ENCODE results near the gene ZDHHC3. TPM values are rescaled to one million over a fixed set of nuclear protein-coding genes. Genes with fewer than 3 reads are reported as not detected.
"Not testable (repeated sequence)": the region's sequence is repeated elsewhere in the genome, so short reads cannot be mapped to it uniquely, and the experiment has no call there.

The ZDHHC3 gene
- total and polyA plus RNA-seq, 4 donors, result 15.4 to 43.0 (median 24.4) TPM

GRCh38 chr3:44988073-44988472, 12.1 kb upstream of the ZDHHC3 start:
- H3K9ac ChIP-seq (ENCODE audit: low read depth in 1 of 2, low read length in 2 of 2), result no peak overlapping the region
- H3K9me3 ChIP-seq (ENCODE audit: control insufficient read depth in 4 of 4, low read length in 3 of 4), result no peaks in the 10 kb centered on the region
- peaks cover 3 to 26% (median 12%) of the 10 kb centered on the region in 4 donors for H3K36me3 ChIP-seq (ENCODE audit: control insufficient read depth in 4 of 4, insufficient read depth in 3 of 4, low read depth in 1 of 4, low read length in 3 of 4)
- no peak overlapping the region for H3K4me3 ChIP-seq (ENCODE audit: low read depth in 1 of 3, low read length in 3 of 3)
- no peaks in the 10 kb centered on the region for H3K27me3 ChIP-seq (ENCODE audit: control insufficient read depth in 4 of 4, insufficient read depth in 4 of 4, low read length in 3 of 4)
- 92% methylated on average over 2 of the region's 2 CpGs for WGBS
- H3K4me1 ChIP-seq (ENCODE audit: control insufficient read depth in 4 of 4, insufficient read depth in 4 of 4, low read length in 3 of 4), result peaks cover 0 to 2% (median 1%) of the 10 kb centered on the region in 4 donors
- no peak for DNase-seq (ENCODE audit: low spot score)
- H3K27ac ChIP-seq (ENCODE audit: low read depth in 1 of 2, low read length in 2 of 2), result no peak overlapping the region
- TF ChIP-seq YY1 (IDR thresholded peaks at IDR 0.05) (no peak), RAD21 (IDR thresholded peaks at IDR 0.05) (peak; percentile 26 to 41)
- TF ChIP-seq, protein P1, sequence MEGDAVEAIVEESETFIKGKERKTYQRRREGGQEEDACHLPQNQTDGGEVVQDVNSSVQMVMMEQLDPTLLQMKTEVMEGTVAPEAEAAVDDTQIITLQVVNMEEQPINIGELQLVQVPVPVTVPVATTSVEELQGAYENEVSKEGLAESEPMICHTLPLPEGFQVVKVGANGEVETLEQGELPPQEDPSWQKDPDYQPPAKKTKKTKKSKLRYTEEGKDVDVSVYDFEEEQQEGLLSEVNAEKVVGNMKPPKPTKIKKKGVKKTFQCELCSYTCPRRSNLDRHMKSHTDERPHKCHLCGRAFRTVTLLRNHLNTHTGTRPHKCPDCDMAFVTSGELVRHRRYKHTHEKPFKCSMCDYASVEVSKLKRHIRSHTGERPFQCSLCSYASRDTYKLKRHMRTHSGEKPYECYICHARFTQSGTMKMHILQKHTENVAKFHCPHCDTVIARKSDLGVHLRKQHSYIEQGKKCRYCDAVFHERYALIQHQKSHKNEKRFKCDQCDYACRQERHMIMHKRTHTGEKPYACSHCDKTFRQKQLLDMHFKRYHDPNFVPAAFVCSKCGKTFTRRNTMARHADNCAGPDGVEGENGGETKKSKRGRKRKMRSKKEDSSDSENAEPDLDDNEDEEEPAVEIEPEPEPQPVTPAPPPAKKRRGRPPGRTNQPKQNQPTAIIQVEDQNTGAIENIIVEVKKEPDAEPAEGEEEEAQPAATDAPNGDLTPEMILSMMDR (IDR thresholded peaks at IDR 0.05; ENCODE audit: low read depth, low read length, missing input control), result peak; percentile 38

GRCh38 chr3:44987332-44987731, 11.4 kb upstream of the ZDHHC3 start:
- peaks cover 3 to 8% (median 6%) of the 10 kb centered on the region in 4 donors for H3K4me1 ChIP-seq (ENCODE audit: control insufficient read depth in 4 of 4, insufficient read depth in 4 of 4, low read length in 3 of 4)
- no peak overlapping the region for H3K4me3 ChIP-seq (ENCODE audit: low read depth in 1 of 3, low read length in 3 of 3)
- TF ChIP-seq HNF4G (IDR thresholded peaks at IDR 0.05) (no peak), NR2F2 (IDR thresholded peaks at IDR 0.05) (no peak), GABPA (IDR thresholded peaks at IDR 0.05 in 1 of 2, conservative IDR thresholded peaks at IDR 0.05 in 1 of 2) (no peak), SP1 (IDR thresholded peaks at IDR 0.05) (no peak), FOXA2 (IDR thresholded peaks at IDR 0.05) (no peak), RXRA (IDR thresholded peaks at IDR 0.05) (no peak), EGR1 (IDR thresholded peaks at IDR 0.05; ENCODE audit: low read depth in 2 of 2) (no peak), JUND (IDR thresholded peaks at IDR 0.05) (no peak), YY1 (IDR thresholded peaks at IDR 0.05) (no peak), MAX (IDR thresholded peaks at IDR 0.05) (no peak)
- TF ChIP-seq, protein P2, sequence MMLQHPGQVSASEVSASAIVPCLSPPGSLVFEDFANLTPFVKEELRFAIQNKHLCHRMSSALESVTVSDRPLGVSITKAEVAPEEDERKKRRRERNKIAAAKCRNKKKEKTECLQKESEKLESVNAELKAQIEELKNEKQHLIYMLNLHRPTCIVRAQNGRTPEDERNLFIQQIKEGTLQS (IDR thresholded peaks at IDR 0.05), result no peak
- TF ChIP-seq, protein P3, sequence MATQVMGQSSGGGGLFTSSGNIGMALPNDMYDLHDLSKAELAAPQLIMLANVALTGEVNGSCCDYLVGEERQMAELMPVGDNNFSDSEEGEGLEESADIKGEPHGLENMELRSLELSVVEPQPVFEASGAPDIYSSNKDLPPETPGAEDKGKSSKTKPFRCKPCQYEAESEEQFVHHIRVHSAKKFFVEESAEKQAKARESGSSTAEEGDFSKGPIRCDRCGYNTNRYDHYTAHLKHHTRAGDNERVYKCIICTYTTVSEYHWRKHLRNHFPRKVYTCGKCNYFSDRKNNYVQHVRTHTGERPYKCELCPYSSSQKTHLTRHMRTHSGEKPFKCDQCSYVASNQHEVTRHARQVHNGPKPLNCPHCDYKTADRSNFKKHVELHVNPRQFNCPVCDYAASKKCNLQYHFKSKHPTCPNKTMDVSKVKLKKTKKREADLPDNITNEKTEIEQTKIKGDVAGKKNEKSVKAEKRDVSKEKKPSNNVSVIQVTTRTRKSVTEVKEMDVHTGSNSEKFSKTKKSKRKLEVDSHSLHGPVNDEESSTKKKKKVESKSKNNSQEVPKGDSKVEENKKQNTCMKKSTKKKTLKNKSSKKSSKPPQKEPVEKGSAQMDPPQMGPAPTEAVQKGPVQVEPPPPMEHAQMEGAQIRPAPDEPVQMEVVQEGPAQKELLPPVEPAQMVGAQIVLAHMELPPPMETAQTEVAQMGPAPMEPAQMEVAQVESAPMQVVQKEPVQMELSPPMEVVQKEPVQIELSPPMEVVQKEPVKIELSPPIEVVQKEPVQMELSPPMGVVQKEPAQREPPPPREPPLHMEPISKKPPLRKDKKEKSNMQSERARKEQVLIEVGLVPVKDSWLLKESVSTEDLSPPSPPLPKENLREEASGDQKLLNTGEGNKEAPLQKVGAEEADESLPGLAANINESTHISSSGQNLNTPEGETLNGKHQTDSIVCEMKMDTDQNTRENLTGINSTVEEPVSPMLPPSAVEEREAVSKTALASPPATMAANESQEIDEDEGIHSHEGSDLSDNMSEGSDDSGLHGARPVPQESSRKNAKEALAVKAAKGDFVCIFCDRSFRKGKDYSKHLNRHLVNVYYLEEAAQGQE (IDR thresholded peaks at IDR 0.05), result no peak
- WGBS, result 91% methylated on average over 6 of the region's 6 CpGs
- H3K9me3 ChIP-seq (ENCODE audit: control insufficient read depth in 4 of 4, low read length in 3 of 4), result no peaks in the 10 kb centered on the region
- H3K36me3 ChIP-seq (ENCODE audit: control insufficient read depth in 4 of 4, insufficient read depth in 3 of 4, low read depth in 1 of 4, low read length in 3 of 4), result peaks cover 2 to 23% (median 12%) of the 10 kb centered on the region in 4 donors
- no peaks in the 10 kb centered on the region for H3K27me3 ChIP-seq (ENCODE audit: control insufficient read depth in 4 of 4, insufficient read depth in 4 of 4, low read length in 3 of 4)
- H3K27ac ChIP-seq (ENCODE audit: low read depth in 1 of 2, low read length in 2 of 2), result no peak overlapping the region
- no peak overlapping the region for H3K9ac ChIP-seq (ENCODE audit: low read depth in 1 of 2, low read length in 2 of 2)
- DNase-seq (ENCODE audit: low spot score), result no peak

DNA sequence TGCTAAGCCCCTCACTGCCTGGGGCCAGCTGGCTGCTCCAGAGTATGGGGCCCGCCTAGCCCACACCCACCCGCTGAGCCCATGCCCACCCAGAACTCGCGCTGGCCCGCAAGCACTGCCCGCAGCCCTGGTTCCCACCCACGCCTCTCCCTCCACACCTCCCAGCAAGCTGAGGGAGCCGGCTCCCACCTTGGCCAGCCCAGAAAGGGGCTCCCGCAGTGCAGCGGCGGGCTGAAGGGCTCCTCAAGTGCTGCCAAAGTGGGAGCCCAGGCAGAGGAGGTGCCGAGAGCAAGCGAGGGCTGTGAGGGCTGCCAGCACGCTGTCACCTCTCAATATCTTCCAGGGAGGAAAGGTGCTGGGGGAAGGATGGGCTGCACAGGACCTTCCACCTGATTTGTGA, 10.4 kb upstream of the ZDHHC3 start:
- H3K9ac ChIP-seq (ENCODE audit: low read depth in 1 of 2, low read length in 2 of 2); H3K27me3 ChIP-seq (ENCODE audit: control insufficient read depth in 4 of 4, insufficient read depth in 4 of 4, low read length in 3 of 4); H3K4me3 ChIP-seq (ENCODE audit: low read depth in 1 of 3, low read length in 3 of 3); DNase-seq (ENCODE audit: low spot score); H3K27ac ChIP-seq (ENCODE audit: low read depth in 1 of 2, low read length in 2 of 2); H3K9me3 ChIP-seq (ENCODE audit: control insufficient read depth in 4 of 4, low read length in 3 of 4): not testable (repeated sequence)
- Histone ChIP-seq H3K4me1 (ENCODE audit: control insufficient read depth in 4 of 4, insufficient read depth in 4 of 4, low read length in 3 of 4) (peaks cover 3 to 11% (median 6%) of the 10 kb centered on the region in 4 donors), H3K36me3 (ENCODE audit: control insufficient read depth in 4 of 4, insufficient read depth in 3 of 4, low read depth in 1 of 4, low read length in 3 of 4) (peaks cover 0 to 18% (median 11%) of the 10 kb centered on the region in 4 donors)
- WGBS, result 99% methylated on average over 14 of the region's 14 CpGs

Data from liver (tissue), 9 donors.